H1 (cell line): Measurements from ENCODE around the gene GCSAM.
"Not testable (repeated sequence)": the region's sequence is repeated elsewhere in the genome, so short reads cannot be mapped to it uniquely, and the experiment has no call there.

Experiments
- EP300 ChIP-seq, 2 experiments: IDR thresholded peaks; 1 replicate in 1 of 2; 2 replicates in 1 of 2; pipeline ENCODE4 v1.6.1; 2011 to 2012; ENCODE audit warnings: low read depth in 2 of 2, low read length in 2 of 2, mild to moderate bottlenecking in 2 of 2, borderline replicate concordance in 1 of 2, inconsistent platforms in 1 of 2, moderate library complexity in 1 of 2
- RFX5 ChIP-seq: IDR thresholded peaks from 2 replicates; pipeline ENCODE4 v1.6.1; 2011; ENCODE audit warnings: low read depth, low read length, improper control_type of control experiment, borderline replicate concordance
- YY1 ChIP-seq: IDR thresholded peaks from 2 replicates; pipeline ENCODE4 v1.6.1; 2011; ENCODE audit warnings: low read depth, mild to moderate bottlenecking, low read length
- TF ChIP-seq, protein P1 (sequence below): IDR thresholded peaks from 2 replicates; pipeline ENCODE4 v1.6.1; 2012; ENCODE audit warnings: low read length, inconsistent platforms
- TF ChIP-seq, protein P2 (sequence below), 3 experiments: IDR thresholded peaks; 1 replicate in 2 of 3; 2 replicates in 1 of 3; pipeline versions ENCODE4 v1.5.1 to v1.6.1; 2011; ENCODE audit warnings: low read length in 3 of 3, mild to moderate bottlenecking in 3 of 3, inconsistent platforms in 2 of 3, low read depth in 1 of 3, moderate library complexity in 1 of 3; ENCODE audit not compliant: insufficient read depth in 1 of 3; ENCODE audit errors: control extremely low read depth in 1 of 3

GRCh38 chr3:112072387-112073060 lies 60.5 kb downstream of the GCSAM start:
- TF ChIP-seq, protein P1, sequence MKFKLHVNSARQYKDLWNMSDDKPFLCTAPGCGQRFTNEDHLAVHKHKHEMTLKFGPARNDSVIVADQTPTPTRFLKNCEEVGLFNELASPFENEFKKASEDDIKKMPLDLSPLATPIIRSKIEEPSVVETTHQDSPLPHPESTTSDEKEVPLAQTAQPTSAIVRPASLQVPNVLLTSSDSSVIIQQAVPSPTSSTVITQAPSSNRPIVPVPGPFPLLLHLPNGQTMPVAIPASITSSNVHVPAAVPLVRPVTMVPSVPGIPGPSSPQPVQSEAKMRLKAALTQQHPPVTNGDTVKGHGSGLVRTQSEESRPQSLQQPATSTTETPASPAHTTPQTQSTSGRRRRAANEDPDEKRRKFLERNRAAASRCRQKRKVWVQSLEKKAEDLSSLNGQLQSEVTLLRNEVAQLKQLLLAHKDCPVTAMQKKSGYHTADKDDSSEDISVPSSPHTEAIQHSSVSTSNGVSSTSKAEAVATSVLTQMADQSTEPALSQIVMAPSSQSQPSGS = not testable (repeated sequence)
- TF ChIP-seq EP300 (IDR thresholded peaks at IDR 0.05; ENCODE audit: borderline replicate concordance in 1 of 2, low read depth in 2 of 2, low read length in 2 of 2); RFX5; YY1: not testable (repeated sequence)
- TF ChIP-seq, protein P2, sequence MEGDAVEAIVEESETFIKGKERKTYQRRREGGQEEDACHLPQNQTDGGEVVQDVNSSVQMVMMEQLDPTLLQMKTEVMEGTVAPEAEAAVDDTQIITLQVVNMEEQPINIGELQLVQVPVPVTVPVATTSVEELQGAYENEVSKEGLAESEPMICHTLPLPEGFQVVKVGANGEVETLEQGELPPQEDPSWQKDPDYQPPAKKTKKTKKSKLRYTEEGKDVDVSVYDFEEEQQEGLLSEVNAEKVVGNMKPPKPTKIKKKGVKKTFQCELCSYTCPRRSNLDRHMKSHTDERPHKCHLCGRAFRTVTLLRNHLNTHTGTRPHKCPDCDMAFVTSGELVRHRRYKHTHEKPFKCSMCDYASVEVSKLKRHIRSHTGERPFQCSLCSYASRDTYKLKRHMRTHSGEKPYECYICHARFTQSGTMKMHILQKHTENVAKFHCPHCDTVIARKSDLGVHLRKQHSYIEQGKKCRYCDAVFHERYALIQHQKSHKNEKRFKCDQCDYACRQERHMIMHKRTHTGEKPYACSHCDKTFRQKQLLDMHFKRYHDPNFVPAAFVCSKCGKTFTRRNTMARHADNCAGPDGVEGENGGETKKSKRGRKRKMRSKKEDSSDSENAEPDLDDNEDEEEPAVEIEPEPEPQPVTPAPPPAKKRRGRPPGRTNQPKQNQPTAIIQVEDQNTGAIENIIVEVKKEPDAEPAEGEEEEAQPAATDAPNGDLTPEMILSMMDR (IDR thresholded peaks at IDR 0.05; ENCODE audit: control extremely low read depth in 1 of 3, insufficient read depth in 1 of 3, low read depth in 1 of 3, low read length in 3 of 3) = not testable (repeated sequence)
